A549 (cell line): ENCODE data around the gene LGALS4. TPM values are rescaled to one million over a fixed set of nuclear protein-coding genes. Genes with fewer than 3 reads are reported as not detected.
A peak's percentile ranks its signal among the peaks of the same experiment; 100 is the strongest.

Experiments
- ATOH8 ChIP-seq: fragments of 250-450 bp; sonication (Bioruptor Pico); IDR thresholded peaks from 2 replicates; pipeline ENCODE4 v1.5.0; 2020; ENCODE audit warnings: low read depth, mild to moderate bottlenecking, moderate library complexity
- BCL3 ChIP-seq: fragments of >200 bp; sonication (Bioruptor Twin); formaldehyde crosslinking; IDR thresholded peaks from 3 replicates; pipeline ENCODE4 v1.6.1; 2016
- CBX2 ChIP-seq: fragments of 200-600 bp; sonication (generic); IDR thresholded peaks from 2 replicates; pipeline ENCODE4 v1.6.1; 2016; ENCODE audit warnings: low read depth, mild to moderate bottlenecking, borderline replicate concordance
- CBX8 ChIP-seq: fragments of 200-600 bp; sonication (generic); IDR thresholded peaks from 2 replicates; pipeline ENCODE4 v1.6.1; 2016
- CHD2 ChIP-seq: fragments of 150-350 bp; IDR thresholded peaks from 2 replicates; pipeline ENCODE4 v1.6.1; 2014; ENCODE audit warnings: low read length; ENCODE audit not compliant: partially characterized antibody
- CHD4 ChIP-seq: fragments of 200-600 bp; sonication (generic); IDR thresholded peaks from 2 replicates; pipeline ENCODE4 v1.6.1; 2016; ENCODE audit warnings: antibody characterized with exemption, mild to moderate bottlenecking, borderline replicate concordance
- EHMT2 ChIP-seq: fragments of 200-600 bp; sonication (generic); IDR thresholded peaks from 2 replicates; pipeline ENCODE4 v1.6.1; 2016; ENCODE audit warnings: antibody characterized with exemption, low read depth, mild to moderate bottlenecking, moderate library complexity
- ELK1 ChIP-seq: fragments of 150-350 bp; IDR thresholded peaks from 2 replicates; pipeline ENCODE4 v1.6.1; 2014; ENCODE audit warnings: low read depth, mild to moderate bottlenecking, low read length
- EP300 ChIP-seq, 2 experiments: fragments of >200 bp; sonication (Bioruptor Twin); formaldehyde crosslinking; IDR thresholded peaks; 2 replicates in 1 of 2; 3 replicates in 1 of 2; pipeline ENCODE4 v1.6.1; 2016 to 2017
- FOSL2 ChIP-seq, 2 experiments: fragments of 450-650 bp in 1 of 2; fragments of >200 bp in 1 of 2; sonication (Bioruptor Twin) in 1 of 2; formaldehyde crosslinking; IDR thresholded peaks; 2 replicates each; pipeline versions ENCODE4 v1.5.0 to v1.6.1; 2016 to 2020; ENCODE audit warnings: mild to moderate bottlenecking in 1 of 2, moderate library complexity in 1 of 2
- FOXS1 ChIP-seq: fragments of 250-450 bp; sonication (Bioruptor Pico); IDR thresholded peaks from 2 replicates; pipeline ENCODE4 v1.5.0; 2020; ENCODE audit warnings: mild to moderate bottlenecking, moderate library complexity
- GATA3 ChIP-seq: IDR thresholded peaks from 2 replicates; pipeline ENCODE4 v1.6.1; 2012; ENCODE audit warnings: borderline replicate concordance
- HDAC2 ChIP-seq: fragments of 200-600 bp; sonication (generic); IDR thresholded peaks from 2 replicates; pipeline ENCODE4 v1.6.1; 2016
- HEYL ChIP-seq: fragments of 250-450 bp; sonication (Bioruptor Pico); IDR thresholded peaks from 2 replicates; pipeline ENCODE4 v1.8.0; 2021; ENCODE audit warnings: mild to moderate bottlenecking, moderate library complexity
- HMGXB4 ChIP-seq: fragments of 250-450 bp; sonication (Bioruptor Pico); IDR thresholded peaks from 2 replicates; pipeline ENCODE4 v1.5.0; 2021; ENCODE audit warnings: mild to moderate bottlenecking, moderate library complexity, borderline replicate concordance
- JUN ChIP-seq, 2 experiments: fragments of >200 bp; sonication (Bioruptor Twin); formaldehyde crosslinking; IDR thresholded peaks; 2 replicates in 1 of 2; 3 replicates in 1 of 2; pipeline ENCODE4 v1.6.1; 2016 to 2017
- KDM5A ChIP-seq: fragments of 200-600 bp; sonication (generic); IDR thresholded peaks from 2 replicates; pipeline ENCODE4 v1.6.1; 2016; ENCODE audit warnings: antibody characterized with exemption, mild to moderate bottlenecking
- MAX ChIP-seq: IDR thresholded peaks from 2 replicates; pipeline ENCODE4 v1.6.1; 2012
- MAZ ChIP-seq: fragments of 150-350 bp; IDR thresholded peaks from 2 replicates; pipeline ENCODE4 v1.6.1; 2014; ENCODE audit warnings: antibody characterized with exemption, low read depth, low read length, borderline replicate concordance
- NFE2L2 ChIP-seq: fragments of 150-350 bp; conservative IDR thresholded peaks from 2 replicates; pipeline ENCODE4 v1.6.1; 2014; ENCODE audit warnings: low read length
- NR3C1 ChIP-seq: fragments of >200 bp; sonication (Bioruptor Twin); formaldehyde crosslinking; IDR thresholded peaks from 3 replicates; pipeline ENCODE4 v1.6.1; 2017
- PBX3 ChIP-seq: IDR thresholded peaks from 2 replicates; pipeline ENCODE4 v1.6.1; 2012
- POLR2A ChIP-seq: IDR thresholded peaks from 2 replicates; pipeline ENCODE4 v1.6.1; 2012; ENCODE audit warnings: mild to moderate bottlenecking, low read length
- RAD21 ChIP-seq, 2 experiments: fragments of >200 bp in 1 of 2; sonication (Bioruptor Twin) in 1 of 2; formaldehyde crosslinking in 1 of 2; IDR thresholded peaks in 1 of 2; conservative IDR thresholded peaks in 1 of 2; 2 replicates in 1 of 2; 3 replicates in 1 of 2; pipeline ENCODE4 v1.6.1; 2012 to 2018; ENCODE audit warnings: inconsistent platforms in 1 of 2
- REST ChIP-seq: fragments of 200-600 bp; sonication (generic); IDR thresholded peaks from 2 replicates; pipeline ENCODE4 v1.6.1; 2016; ENCODE audit warnings: antibody characterized with exemption, mild to moderate bottlenecking, moderate library complexity
- RFX5 ChIP-seq: fragments of 450-650 bp; IDR thresholded peaks from 2 replicates; pipeline ENCODE4 v1.7.1; 2014; ENCODE audit warnings: antibody characterized with exemption, mild to moderate bottlenecking, moderate library complexity
- RNF2 ChIP-seq: fragments of 200-600 bp; sonication (generic); IDR thresholded peaks from 2 replicates; pipeline ENCODE4 v1.6.1; 2016; ENCODE audit warnings: low read depth, mild to moderate bottlenecking, antibody characterized with exemption, moderate library complexity, borderline replicate concordance
- SMC3 ChIP-seq: fragments of >200 bp; sonication (Bioruptor Twin); formaldehyde crosslinking; IDR thresholded peaks from 3 replicates; pipeline ENCODE4 v1.6.1; 2018; ENCODE audit warnings: inconsistent platforms
- SREBF2 ChIP-seq: fragments of 450-650 bp; IDR thresholded peaks from 2 replicates; pipeline ENCODE4 v1.6.1; 2014; ENCODE audit warnings: mild to moderate bottlenecking, moderate library complexity
- TP53 ChIP-seq: fragments of 250-450 bp; sonication (Bioruptor Pico); IDR thresholded peaks from 2 replicates; pipeline ENCODE4 v1.5.0; 2021; ENCODE audit warnings: mild to moderate bottlenecking, moderate library complexity
- USF2 ChIP-seq: fragments of 450-650 bp; IDR thresholded peaks from 2 replicates; pipeline ENCODE4 v1.6.1; 2014; ENCODE audit warnings: antibody characterized with exemption
- ZC3H11A ChIP-seq: fragments of 450-650 bp; IDR thresholded peaks from 2 replicates; pipeline ENCODE4 v1.6.1; 2014; ENCODE audit warnings: antibody characterized with exemption, mild to moderate bottlenecking
- ZNF302 ChIP-seq: fragments of 250-450 bp; sonication (Bioruptor Pico); IDR thresholded peaks from 2 replicates; pipeline ENCODE4 v1.9.0; 2021; ENCODE audit warnings: inconsistent platforms, mild to moderate bottlenecking, moderate library complexity
- polyA plus RNA-seq, 4 experiments: library from polyadenylated mRNA; depleted of rRNA in 3 of 4; stranded (reverse); fragments of >200 nt; fragmentation: RNase III in 1 of 4; extraction: RNeasy Plus Mini Kit Qiagen cat#74134 plus additional on column Dnase treatment in 1 of 4; gene quantifications; 2 replicates in 3 of 4; 3 replicates in 1 of 4; pipeline ENCODE4 v1.2.3, GENCODE V29; 2011 to 2017

The LGALS4 gene
- polyA plus RNA-seq, 2 of the 4 experiments (the other 2 are of a cell fraction), result 0.94 to 2.5 TPM

GRCh38 chr19:38849860-38850435 is 37.2 kb upstream of the LGALS4 start, which contains the start of gene HNRNPL (continued):
- TF ChIP-seq POLR2A (peak; percentile 90), HDAC2 (no peak), ATOH8 (no peak), REST (peak; percentile 47; the same call in 1 of the 2 replicates), SMC3 (peak; percentile 50; the same call in 2 of the 3 replicates), RAD21 (conservative IDR thresholded peaks at IDR 0.05 in 1 of 2, IDR thresholded peaks at IDR 0.05 in 1 of 2) (no peak; a peak in 1 of 5 replicates), ZNF302 (CRISPR knock-in tag) (no peak), SREBF2 (no peak), CHD2 (peak; percentile 87), ZC3H11A (no peak), BCL3 (peak; percentile 98), HMGXB4 (CRISPR knock-in tag) (no peak), GATA3 (no peak; the same call in 1 of the 2 replicates), RFX5 (peak; percentile 90), HEYL (no peak), JUN (IDR thresholded peaks at IDR 0.05) (peak; percentile 93 to 100; a peak in 4 of 5 replicates), RNF2 (no peak), CBX8 (no peak), EHMT2 (no peak), MAZ (peak; percentile 88), CBX2 (no peak), ELK1 (no peak), KDM5A (no peak), FOXS1 (CRISPR knock-in tag) (no peak), TP53 (CRISPR knock-in tag) (no peak), FOSL2 (IDR thresholded peaks at IDR 0.05) (no peak), FOSL2 (CRISPR knock-in tag; IDR thresholded peaks at IDR 0.05) (no peak), NR3C1 (no peak), NFE2L2 (no peak), PBX3 (peak; percentile 99), USF2 (peak; percentile 40; the same call in 1 of the 2 replicates), CHD4 (no peak), MAX (no peak), EP300 (IDR thresholded peaks at IDR 0.05) (no peak)
